WTC11 (cell line): ENCODE measurements around the gene AANAT. TPM values are rescaled to one million over a fixed set of nuclear protein-coding genes. Genes with fewer than 3 reads are reported as not detected.

Experiments used
- ATAC-seq: fragments of 200-7000 bp; cut with Tn5 transposase; 2 replicates; pipeline ENCODE4 v1.10.0; 2021; ENCODE audit warnings: mild to moderate bottlenecking, moderate library complexity
- CTCF ChIA-PET: fragments of 300-600 bp; sonication (Branson Sonifier 250); formaldehyde crosslinking; loops from one replicate; lab custom pipeline; 2021; ENCODE audit warnings: antibody characterized with exemption; lab: Charles Lee
- POLR2A ChIA-PET: fragments of 350-600 bp; sonication (Branson Sonifier 250); formaldehyde crosslinking; loops from one replicate; lab custom pipeline; 2021; ENCODE audit warnings: antibody characterized with exemption; lab: Charles Lee
- DNase-seq: peaks from one replicate; pipeline ENCODE4 v3.0.0; 2021; ENCODE audit warnings: low spot score
- H3K27ac Mint-ChIP-seq: 2 replicates; pipeline ENCODE4 v1.8.0; 2021; ENCODE audit warnings: mixed read lengths
- H3K27me3 Mint-ChIP-seq: 2 replicates; pipeline ENCODE4 v1.8.0; 2021; ENCODE audit warnings: low read depth, mild to moderate bottlenecking, moderate library complexity, mixed read lengths
- H3K36me3 Mint-ChIP-seq: 2 replicates; pipeline ENCODE4 v1.8.0; 2021; ENCODE audit warnings: mixed read lengths
- H3K4me1 Mint-ChIP-seq: 2 replicates; pipeline ENCODE4 v1.8.0; 2022; ENCODE audit warnings: mixed read lengths
- H3K4me3 Mint-ChIP-seq: 2 replicates; pipeline ENCODE4 v1.8.0; 2021; ENCODE audit warnings: mild to moderate bottlenecking, moderate library complexity, mixed read lengths
- H3K9me3 Mint-ChIP-seq: 2 replicates; pipeline ENCODE4 v1.8.0; 2021; ENCODE audit warnings: mixed read lengths
- ATF1 ChIP-seq: sonication (generic); formaldehyde crosslinking; IDR thresholded peaks from 2 replicates; pipeline ENCODE4 v1.8.1; 2023; ENCODE audit warnings: mild to moderate bottlenecking, moderate library complexity, missing genetic modification reagents
- ELF4 ChIP-seq: sonication (generic); formaldehyde crosslinking; IDR thresholded peaks from 2 replicates; pipeline ENCODE4 v1.8.1; 2022; ENCODE audit warnings: low read depth, mild to moderate bottlenecking, moderate library complexity, missing genetic modification reagents
- FOXK1 ChIP-seq: sonication (generic); formaldehyde crosslinking; IDR thresholded peaks from 2 replicates; pipeline ENCODE4 v1.8.0; 2022; ENCODE audit warnings: mild to moderate bottlenecking, moderate library complexity, missing genetic modification reagents
- FOXP1 ChIP-seq: sonication (generic); formaldehyde crosslinking; IDR thresholded peaks from 2 replicates; pipeline ENCODE4 v1.8.0; 2022; ENCODE audit warnings: missing genetic modification reagents, mild to moderate bottlenecking, moderate library complexity, borderline replicate concordance
- GRHL2 ChIP-seq: fragments of 250-450 bp; sonication (Bioruptor Pico); IDR thresholded peaks from 2 replicates; pipeline ENCODE4 v1.8.0; 2022; ENCODE audit warnings: mild to moderate bottlenecking, moderate library complexity; ENCODE audit not compliant: insufficient replicate concordance, severe bottlenecking
- GTF2I ChIP-seq: fragments of 250-450 bp; sonication (Bioruptor Pico); conservative IDR thresholded peaks from 2 replicates; pipeline ENCODE4 v1.4.0; 2021; ENCODE audit warnings: mild to moderate bottlenecking
- HMGA2 ChIP-seq: fragments of 250-450 bp; sonication (Bioruptor Pico); IDR thresholded peaks from 2 replicates; pipeline ENCODE4 v1.4.0; 2021; ENCODE audit warnings: mild to moderate bottlenecking, moderate library complexity
- IRF2 ChIP-seq: sonication (generic); formaldehyde crosslinking; IDR thresholded peaks from 2 replicates; pipeline ENCODE4 v1.8.0; 2022; ENCODE audit warnings: low read depth, missing genetic modification reagents, borderline replicate concordance
- JUN ChIP-seq: sonication (generic); formaldehyde crosslinking; IDR thresholded peaks from 2 replicates; pipeline ENCODE4 v1.8.0; 2023; ENCODE audit warnings: mild to moderate bottlenecking, missing genetic modification reagents
- KAT7 ChIP-seq: sonication (generic); formaldehyde crosslinking; IDR thresholded peaks from 2 replicates; pipeline ENCODE4 v1.8.1; 2023; ENCODE audit warnings: missing genetic modification reagents, mild to moderate bottlenecking, borderline replicate concordance
- MXD4 ChIP-seq: fragments of 250-450 bp; sonication (Bioruptor Pico); IDR thresholded peaks from 2 replicates; pipeline ENCODE4 v1.8.0; 2021; ENCODE audit warnings: mild to moderate bottlenecking, moderate library complexity, borderline replicate concordance
- MYBL2 ChIP-seq: sonication (generic); formaldehyde crosslinking; IDR thresholded peaks from 2 replicates; pipeline ENCODE4 v1.8.1; 2023; ENCODE audit warnings: mild to moderate bottlenecking, moderate library complexity, missing genetic modification reagents
- NFE2L1 ChIP-seq: sonication (generic); formaldehyde crosslinking; IDR thresholded peaks from 2 replicates; pipeline ENCODE4 v1.8.1; 2023; ENCODE audit warnings: missing genetic modification reagents
- PRRX2 ChIP-seq: fragments of 250-450 bp; sonication (Bioruptor Pico); IDR thresholded peaks from 2 replicates; pipeline ENCODE4 v1.8.0; 2021; ENCODE audit warnings: mild to moderate bottlenecking
- SOX15 ChIP-seq: fragments of 250-450 bp; sonication (Bioruptor Pico); IDR thresholded peaks from 2 replicates; pipeline ENCODE4 v1.9.0; 2021; ENCODE audit warnings: mild to moderate bottlenecking
- SP1 ChIP-seq: sonication (generic); formaldehyde crosslinking; conservative IDR thresholded peaks from 2 replicates; pipeline ENCODE4 v1.8.1; 2022; ENCODE audit warnings: missing genetic modification reagents
- TEAD4 ChIP-seq: sonication (generic); formaldehyde crosslinking; IDR thresholded peaks from 2 replicates; pipeline ENCODE4 v1.8.0; 2022; ENCODE audit warnings: mild to moderate bottlenecking, missing genetic modification reagents
- TP53 ChIP-seq: sonication (generic); formaldehyde crosslinking; IDR thresholded peaks from 2 replicates; pipeline ENCODE4 v1.8.1; 2023; ENCODE audit warnings: mild to moderate bottlenecking, missing genetic modification reagents
- ZNF219 ChIP-seq: sonication (generic); formaldehyde crosslinking; IDR thresholded peaks from 2 replicates; pipeline ENCODE4 v1.8.0; 2023; ENCODE audit warnings: missing genetic modification reagents, mild to moderate bottlenecking, borderline replicate concordance
- ZNF317 ChIP-seq: sonication (generic); formaldehyde crosslinking; IDR thresholded peaks from 2 replicates; pipeline ENCODE4 v1.8.1; 2023; ENCODE audit warnings: low read depth, mild to moderate bottlenecking, moderate library complexity, missing genetic modification reagents, borderline replicate concordance
- ZNF416 ChIP-seq: fragments of 250-450 bp; sonication (Bioruptor Pico); IDR thresholded peaks from 2 replicates; pipeline ENCODE4 v1.9.0; 2021; ENCODE audit warnings: mild to moderate bottlenecking, inconsistent platforms
- ZNF423 ChIP-seq: fragments of 250-450 bp; sonication (Bioruptor Pico); IDR thresholded peaks from 2 replicates; pipeline ENCODE4 v2.1.2; 2022; ENCODE audit warnings: mild to moderate bottlenecking, moderate library complexity
- ZNF671 ChIP-seq: fragments of 250-450 bp; sonication (Bioruptor Pico); IDR thresholded peaks from 2 replicates; pipeline ENCODE4 v1.8.0; 2021; ENCODE audit warnings: mild to moderate bottlenecking
- total RNA-seq: library from RNA; stranded (reverse); gene quantifications from 3 replicates; pipeline ENCODE4 v1.2.3, GENCODE V29; 2021
- TF ChIP-seq, protein P1 (sequence below): sonication (generic); formaldehyde crosslinking; conservative IDR thresholded peaks from 2 replicates; pipeline ENCODE4 v1.8.1; 2022; ENCODE audit warnings: mild to moderate bottlenecking, missing genetic modification reagents
- TF ChIP-seq, protein P2 (sequence below): fragments of 250-450 bp; sonication (Bioruptor Pico); conservative IDR thresholded peaks from 2 replicates; pipeline ENCODE4 v1.9.0; 2021; ENCODE audit warnings: mild to moderate bottlenecking
- TF ChIP-seq, protein P3 (sequence below): fragments of 250-450 bp; sonication (Bioruptor Pico); IDR thresholded peaks from 2 replicates; pipeline ENCODE4 v1.9.0; 2021; ENCODE audit warnings: moderate library complexity, mild to moderate bottlenecking, inconsistent platforms, borderline replicate concordance
- TF ChIP-seq, protein P4 (sequence below): sonication (generic); formaldehyde crosslinking; IDR thresholded peaks from 2 replicates; pipeline ENCODE4 v1.8.1; 2023; ENCODE audit warnings: mild to moderate bottlenecking, missing genetic modification reagents, moderate library complexity
- TF ChIP-seq, protein P5 (sequence below): sonication (generic); formaldehyde crosslinking; IDR thresholded peaks from 2 replicates; pipeline ENCODE4 v1.8.0; 2022; ENCODE audit warnings: mild to moderate bottlenecking, missing genetic modification reagents

AANAT gene
- total RNA-seq, 1 experiment from 2014 or later, result 0.17 TPM

DNA sequence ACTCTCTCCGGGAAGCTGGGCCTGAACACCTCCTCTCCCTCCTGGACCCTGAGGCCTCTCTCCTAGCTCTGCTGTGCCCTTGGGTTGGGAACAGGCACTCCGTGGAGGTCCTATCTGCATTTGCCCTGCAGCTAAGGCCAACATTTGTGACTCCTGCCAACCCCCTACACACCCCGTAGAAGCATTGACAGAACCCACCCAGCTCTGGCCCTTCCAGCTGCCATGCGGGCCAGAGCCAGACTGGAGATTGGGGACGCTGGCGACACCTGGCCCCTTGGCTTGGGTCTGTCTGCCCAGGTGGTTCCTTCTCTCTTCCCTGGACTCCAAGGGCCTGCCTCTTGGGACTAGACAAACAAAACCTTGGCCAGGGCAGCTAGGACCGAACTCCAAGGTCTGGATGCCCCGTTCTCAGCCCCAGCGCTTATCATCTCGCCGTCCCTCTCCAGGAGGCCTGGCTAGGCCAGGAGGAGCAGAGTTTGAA, 34.5 kb downstream of the AANAT start:
- Mint-ChIP-seq H3K4me1 (peaks cover 49% of the 10 kb centered on the region), H3K4me3 (peak overlapping the region; percentile 57), H3K27me3 (peaks cover 8% of the 10 kb centered on the region), H3K27ac (peak overlapping the region; percentile 62), H3K36me3 (no peaks in the 10 kb centered on the region), H3K9me3 (no peaks in the 10 kb centered on the region)
- ChIA-PET CTCF (interaction anchor here (0.5 to 5.1 kb wide), 13 partner anchors 21 to 179 kb away, joined by 3 to 29 read pairs (median 6); partner anchors contain the start of gene AANAT), POLR2A (no interaction called here)
- no peak for DNase-seq
- ATAC-seq, result no peak
- TF ChIP-seq ZNF423 (no peak), HMGA2 (CRISPR knock-in tag) (no peak), IRF2 (CRISPR knock-in tag) (no peak), JUN (CRISPR knock-in tag) (no peak), ZNF416 (CRISPR knock-in tag) (no peak), FOXK1 (CRISPR knock-in tag) (no peak), TP53 (CRISPR knock-in tag) (no peak), ZNF317 (CRISPR knock-in tag) (no peak)
- TF ChIP-seq, protein P1, sequence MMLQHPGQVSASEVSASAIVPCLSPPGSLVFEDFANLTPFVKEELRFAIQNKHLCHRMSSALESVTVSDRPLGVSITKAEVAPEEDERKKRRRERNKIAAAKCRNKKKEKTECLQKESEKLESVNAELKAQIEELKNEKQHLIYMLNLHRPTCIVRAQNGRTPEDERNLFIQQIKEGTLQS (CRISPR knock-in tag), result no peak
- TF ChIP-seq, protein P2, sequence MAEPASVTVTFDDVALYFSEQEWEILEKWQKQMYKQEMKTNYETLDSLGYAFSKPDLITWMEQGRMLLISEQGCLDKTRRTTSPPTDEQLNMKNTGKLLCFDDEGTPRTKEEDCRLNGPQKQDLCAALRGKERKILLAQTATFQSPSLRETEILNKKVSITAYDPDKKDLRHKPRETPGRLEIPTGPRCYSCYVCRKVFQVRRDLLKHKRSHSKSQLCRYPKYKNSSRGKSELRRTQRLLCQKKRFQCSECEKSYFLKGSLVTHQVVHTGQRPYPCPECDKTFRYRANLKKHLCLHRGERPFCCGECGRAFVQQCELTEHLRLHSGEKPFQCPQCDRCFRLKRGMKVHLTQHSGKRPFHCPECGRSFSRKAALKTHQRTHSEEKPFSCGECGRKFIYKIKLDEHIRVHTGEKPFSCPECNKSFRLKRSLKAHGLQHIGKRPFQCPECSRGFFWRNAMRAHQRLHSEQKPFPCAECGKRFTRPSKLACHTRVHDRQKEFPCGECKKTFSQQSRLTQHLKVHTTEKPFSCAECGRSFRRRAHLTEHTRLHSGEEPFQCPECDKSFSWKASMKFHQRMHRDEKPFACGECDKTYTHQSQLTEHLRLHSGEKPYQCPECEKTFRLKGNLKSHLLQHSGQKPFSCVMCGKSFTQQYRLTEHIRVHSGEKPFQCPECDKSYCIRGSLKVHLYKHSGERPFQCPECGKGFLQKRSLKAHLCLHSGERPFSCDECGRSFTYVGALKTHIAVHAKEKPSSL (CRISPR knock-in tag), result no peak
- TF ChIP-seq, protein P3, sequence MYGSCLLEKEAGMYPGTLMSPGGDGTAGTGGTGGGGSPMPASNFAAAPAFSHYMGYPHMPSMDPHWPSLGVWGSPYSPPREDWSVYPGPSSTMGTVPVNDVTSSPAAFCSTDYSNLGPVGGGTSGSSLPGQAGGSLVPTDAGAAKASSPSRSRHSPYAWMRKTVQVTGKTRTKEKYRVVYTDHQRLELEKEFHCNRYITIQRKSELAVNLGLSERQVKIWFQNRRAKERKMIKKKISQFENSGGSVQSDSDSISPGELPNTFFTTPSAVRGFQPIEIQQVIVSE (CRISPR knock-in tag), result no peak

DNA sequence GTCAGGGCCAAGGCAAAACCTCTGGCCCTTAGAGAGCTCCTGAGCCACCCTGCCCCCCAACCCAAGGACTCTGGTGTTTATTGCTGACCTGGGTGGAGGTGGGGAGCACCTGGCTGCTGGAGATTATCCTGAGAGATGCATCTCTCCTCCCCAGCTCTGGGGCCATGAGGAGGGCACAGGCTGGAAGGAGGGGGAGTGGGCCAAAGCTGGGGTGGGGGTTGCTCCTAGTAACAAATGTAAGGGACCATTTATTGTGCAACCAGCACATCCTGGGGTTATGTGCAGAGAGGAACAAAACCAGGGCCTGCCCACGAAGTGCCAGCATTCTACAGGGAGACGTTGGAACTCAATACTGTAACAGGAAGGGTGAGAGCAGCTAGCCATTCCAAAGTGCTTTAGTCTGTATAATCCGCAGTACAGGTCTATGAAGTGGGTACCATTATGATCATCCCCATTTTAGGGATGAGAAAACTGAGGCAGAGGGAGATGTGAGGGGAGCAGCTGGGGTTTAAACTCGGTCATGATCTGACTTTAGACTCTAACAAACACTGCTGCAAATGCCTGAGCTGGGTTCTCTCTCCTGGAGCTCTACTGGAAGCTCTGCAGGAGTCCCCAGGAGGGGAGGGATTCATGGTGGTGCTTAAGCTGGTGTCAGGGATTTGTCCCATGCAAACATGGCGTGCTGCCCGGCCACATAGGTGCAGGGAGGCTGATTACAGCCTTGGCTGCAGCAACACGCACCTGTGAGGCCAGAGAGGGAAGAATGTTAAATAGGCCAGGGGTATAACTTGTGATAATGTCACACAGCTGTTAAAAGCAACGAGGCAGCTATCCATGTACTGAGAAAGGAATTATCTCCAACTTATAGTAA, 35.2 kb downstream of the AANAT start:
- H3K9me3 Mint-ChIP-seq, result no peaks in the 10 kb centered on the region
- H3K36me3 Mint-ChIP-seq, result no peaks in the 10 kb centered on the region
- peaks cover 14% of the 10 kb centered on the region for H3K27me3 Mint-ChIP-seq
- ATAC-seq (no peak), DNase-seq (no peak)
- POLR2A ChIA-PET, result no interaction called here
- CTCF ChIA-PET, result interaction anchor here (0.5 to 5.1 kb wide), 16 partner anchors 9 to 178 kb away, joined by 3 to 29 read pairs (median 4); partner anchors contain the start of gene AANAT
- no peak overlapping the region for H3K4me3 Mint-ChIP-seq
- H3K27ac Mint-ChIP-seq, result no peak overlapping the region
- TF ChIP-seq TEAD4, result no peak
- TF ChIP-seq, protein P4, sequence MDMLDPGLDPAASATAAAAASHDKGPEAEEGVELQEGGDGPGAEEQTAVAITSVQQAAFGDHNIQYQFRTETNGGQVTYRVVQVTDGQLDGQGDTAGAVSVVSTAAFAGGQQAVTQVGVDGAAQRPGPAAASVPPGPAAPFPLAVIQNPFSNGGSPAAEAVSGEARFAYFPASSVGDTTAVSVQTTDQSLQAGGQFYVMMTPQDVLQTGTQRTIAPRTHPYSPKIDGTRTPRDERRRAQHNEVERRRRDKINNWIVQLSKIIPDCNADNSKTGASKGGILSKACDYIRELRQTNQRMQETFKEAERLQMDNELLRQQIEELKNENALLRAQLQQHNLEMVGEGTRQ (CRISPR knock-in tag), result no peak
- no peak for TF ChIP-seq MXD4 (CRISPR knock-in tag)
- no peak for TF ChIP-seq ZNF219 (CRISPR knock-in tag)
- no peak for TF ChIP-seq MYBL2 (CRISPR knock-in tag)
- TF ChIP-seq ZNF416 (CRISPR knock-in tag), result no peak
- TF ChIP-seq PRRX2, result no peak
- TF ChIP-seq KAT7 (CRISPR knock-in tag), result no peak
- no peak for TF ChIP-seq ZNF671 (CRISPR knock-in tag)
- no peak for TF ChIP-seq SOX15 (CRISPR knock-in tag)
- no peak for TF ChIP-seq ELF4 (CRISPR knock-in tag)
- no peak for TF ChIP-seq SP1 (CRISPR knock-in tag)
- no peak for TF ChIP-seq GRHL2 (CRISPR knock-in tag)
- no peak for TF ChIP-seq ATF1
- no peak for TF ChIP-seq FOXP1 (CRISPR knock-in tag)
- no peak for TF ChIP-seq NFE2L1 (CRISPR knock-in tag)
- TF ChIP-seq, protein P5, sequence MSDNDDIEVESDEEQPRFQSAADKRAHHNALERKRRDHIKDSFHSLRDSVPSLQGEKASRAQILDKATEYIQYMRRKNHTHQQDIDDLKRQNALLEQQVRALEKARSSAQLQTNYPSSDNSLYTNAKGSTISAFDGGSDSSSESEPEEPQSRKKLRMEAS (CRISPR knock-in tag), result no peak
- no peak for TF ChIP-seq GTF2I (CRISPR knock-in tag)
- TF ChIP-seq TP53 (CRISPR knock-in tag), result no peak
- peaks cover 43% of the 10 kb centered on the region for H3K4me1 Mint-ChIP-seq
